Activated CD4-positive, alpha-beta memory T cell treated with anti-CD3 and anti-CD28 coated beads for 36 hours (primary cell): ENCODE data around the gene TFCP2. TPM values are rescaled to one million over a fixed set of nuclear protein-coding genes. Genes with fewer than 3 reads are reported as not detected.

Experiments used
- CTCF ChIA-PET: fragments of 350-600 bp; sonication (Branson Sonifier 250); formaldehyde crosslinking; loops from one replicate; lab custom pipeline; 2021; ENCODE audit warnings: antibody characterized with exemption, inconsistent platforms; lab: Charles Lee
- POLR2A ChIA-PET: fragments of 350-600 bp; sonication (Branson Sonifier 250); formaldehyde crosslinking; loops from one replicate; lab custom pipeline; 2021; ENCODE audit warnings: antibody characterized with exemption; lab: Charles Lee
- DNase-seq: peaks from one replicate; pipeline ENCODE4 v3.0.0-alpha.2; 2020
- H3K27ac Mint-ChIP-seq: one replicate; pipeline ENCODE4 v1.8.0; 2021; ENCODE audit warnings: mixed read lengths
- H3K27me3 Mint-ChIP-seq: one replicate; pipeline ENCODE4 v1.8.0; 2021; ENCODE audit warnings: mixed read lengths
- H3K36me3 Mint-ChIP-seq: one replicate; pipeline ENCODE4 v1.8.0; 2021; ENCODE audit warnings: mixed read lengths
- H3K4me1 Mint-ChIP-seq: one replicate; pipeline ENCODE4 v1.8.0; 2021; ENCODE audit warnings: low read depth, mixed read lengths
- H3K4me3 Mint-ChIP-seq: one replicate; pipeline ENCODE4 v1.8.0; 2021; ENCODE audit warnings: mild to moderate bottlenecking, mixed read lengths
- H3K9me3 Mint-ChIP-seq: one replicate; pipeline ENCODE4 v1.8.0; 2021; ENCODE audit warnings: mixed read lengths
- intact Hi-C: fragments of 100-400 bp; cut with micrococcal nuclease; formaldehyde crosslinking; loops from one replicate; pipeline ENCODE4 v1.15.1; 2023
- total RNA-seq, 2 experiments: library from RNA; stranded (reverse); gene quantifications; one replicate each; pipeline ENCODE4 v1.2.3, GENCODE V29; 2021

TFCP2 gene
- total RNA-seq, 2 experiments from 2014 or later, result 32.0 to 34.1 TPM

DNA sequence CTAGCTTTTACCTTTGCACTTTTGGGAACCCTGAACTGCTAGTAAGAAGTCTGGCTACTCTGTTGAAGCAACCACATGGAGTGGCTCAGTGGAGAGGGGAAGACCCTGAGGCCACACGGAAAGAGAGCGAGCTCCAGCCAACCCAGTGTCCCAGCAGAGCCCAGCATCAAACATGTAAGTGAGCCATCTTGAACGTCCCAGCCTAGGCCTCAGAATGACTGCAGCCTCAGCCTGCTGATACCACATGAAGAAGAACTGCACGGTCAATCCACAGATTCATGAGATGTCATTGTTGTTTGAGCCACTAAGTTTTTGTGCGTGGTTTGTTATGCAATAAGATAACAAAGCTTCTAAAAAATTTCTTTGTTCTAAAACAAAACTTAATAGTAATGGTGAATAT lies 40.2 kb downstream of the TFCP2 start:
- no peak for DNase-seq
- H3K36me3 Mint-ChIP-seq, result no peaks in the 10 kb centered on the region
- no peaks in the 10 kb centered on the region for H3K27me3 Mint-ChIP-seq
- intact Hi-C loops, result no loop called here
- no peaks in the 10 kb centered on the region for H3K9me3 Mint-ChIP-seq
- H3K27ac Mint-ChIP-seq, result no peak overlapping the region
- ChIA-PET POLR2A (no interaction called here), CTCF (no interaction called here)
- peaks cover 4% of the 10 kb centered on the region for H3K4me1 Mint-ChIP-seq
- no peak overlapping the region for H3K4me3 Mint-ChIP-seq

- H3K4me3 Mint-ChIP-seq, result no peak overlapping the region
- H3K27ac Mint-ChIP-seq, result no peak overlapping the region
- H3K9me3 Mint-ChIP-seq, result no peaks in the 10 kb centered on the region
- peaks cover 6% of the 10 kb centered on the region for H3K4me1 Mint-ChIP-seq
- CTCF ChIA-PET, result no interaction called here
- DNase-seq, result no peak
- intact Hi-C loops, result no loop called here
- H3K36me3 Mint-ChIP-seq, result no peaks in the 10 kb centered on the region
- POLR2A ChIA-PET, result no interaction called here
- no peaks in the 10 kb centered on the region for H3K27me3 Mint-ChIP-seq
Measured at GRCh38 chr12:51131745-51132521, 41.0 kb downstream of the TFCP2 start.

DNA sequence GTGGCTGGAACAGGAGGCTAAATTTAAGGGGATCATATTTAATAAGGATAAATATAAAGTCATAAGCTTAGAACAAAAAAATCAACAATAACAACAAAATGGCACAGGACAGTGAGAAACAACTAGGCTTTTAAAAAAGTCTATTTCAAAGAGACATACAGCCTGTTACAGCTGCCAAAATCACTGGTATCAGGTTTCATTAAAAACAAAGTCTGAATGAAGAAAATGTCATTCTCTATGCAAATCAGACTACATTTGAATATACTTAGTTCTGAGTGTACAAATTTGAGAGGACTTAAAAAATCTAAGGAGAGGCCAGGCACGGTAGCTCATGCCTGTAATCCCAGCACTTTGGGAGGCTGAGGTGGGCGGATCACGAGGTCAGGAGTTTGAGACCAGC lies 44.0 kb downstream of the TFCP2 start:
- no peak for DNase-seq
- intact Hi-C loops, result no loop called here
- Mint-ChIP-seq H3K4me1 (peaks cover 7% of the 10 kb centered on the region), H3K36me3 (peaks cover 11% of the 10 kb centered on the region), H3K9me3 (no peaks in the 10 kb centered on the region), H3K4me3 (no peak overlapping the region), H3K27me3 (no peaks in the 10 kb centered on the region), H3K27ac (no peak overlapping the region)
- ChIA-PET POLR2A (no interaction called here), CTCF (no interaction called here)

DNA sequence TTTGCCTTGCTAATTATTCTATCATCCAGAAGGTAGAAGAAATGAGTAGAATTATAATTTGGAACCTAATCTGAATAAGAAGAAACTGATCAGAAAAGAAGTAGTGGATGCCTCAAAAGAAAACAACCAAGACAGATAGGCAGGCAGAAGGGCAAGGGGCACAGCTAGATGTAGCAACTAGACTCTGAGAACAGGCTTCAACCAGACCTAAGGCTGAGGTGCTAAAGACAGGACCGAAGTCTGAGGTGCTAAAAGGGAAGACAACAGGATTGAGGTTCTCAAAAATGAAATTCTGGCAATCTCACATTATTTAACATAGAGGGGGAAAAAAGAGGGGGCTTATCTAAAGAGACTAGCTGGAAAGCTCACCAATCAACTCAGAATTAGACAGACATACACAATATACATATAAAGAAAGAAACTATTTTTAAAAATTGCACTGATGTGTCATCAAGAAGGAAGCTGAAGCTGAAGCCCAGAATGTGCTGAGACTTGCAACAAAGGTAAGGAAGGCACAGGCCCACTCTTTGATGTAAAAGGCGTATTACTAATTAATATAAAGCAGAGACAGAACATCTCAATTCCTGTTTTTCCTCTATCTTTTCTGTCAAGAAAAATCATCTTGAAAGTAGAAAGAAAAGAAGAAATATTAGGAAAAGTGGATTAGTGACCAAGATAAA lies 45.7 kb downstream of the TFCP2 start:
- POLR2A ChIA-PET, result no interaction called here
- H3K36me3 Mint-ChIP-seq, result peaks cover 13% of the 10 kb centered on the region
- no peaks in the 10 kb centered on the region for H3K27me3 Mint-ChIP-seq
- CTCF ChIA-PET, result no interaction called here
- H3K4me3 Mint-ChIP-seq, result no peak overlapping the region
- H3K4me1 Mint-ChIP-seq, result peaks cover 7% of the 10 kb centered on the region
- no peaks in the 10 kb centered on the region for H3K9me3 Mint-ChIP-seq
- intact Hi-C loops, result no loop called here
- DNase-seq, result no peak
- H3K27ac Mint-ChIP-seq, result no peak overlapping the region

- Mint-ChIP-seq H3K9me3 (no peaks in the 10 kb centered on the region), H3K27me3 (no peaks in the 10 kb centered on the region), H3K27ac (no peak overlapping the region), H3K4me1 (peaks cover 3% of the 10 kb centered on the region), H3K36me3 (peaks cover 13% of the 10 kb centered on the region), H3K4me3 (no peak overlapping the region)
- DNase-seq, result no peak
- intact Hi-C loops, result no loop called here
- ChIA-PET CTCF (interaction anchor here (1.4 kb wide), 1 partner anchor 215 kb away, joined by 5 read pairs; no protein-coding TSS in a partner anchor), POLR2A (no interaction called here)
Measured at GRCh38 chr12:51126297-51126696, 46.6 kb downstream of the TFCP2 start.

DNA sequence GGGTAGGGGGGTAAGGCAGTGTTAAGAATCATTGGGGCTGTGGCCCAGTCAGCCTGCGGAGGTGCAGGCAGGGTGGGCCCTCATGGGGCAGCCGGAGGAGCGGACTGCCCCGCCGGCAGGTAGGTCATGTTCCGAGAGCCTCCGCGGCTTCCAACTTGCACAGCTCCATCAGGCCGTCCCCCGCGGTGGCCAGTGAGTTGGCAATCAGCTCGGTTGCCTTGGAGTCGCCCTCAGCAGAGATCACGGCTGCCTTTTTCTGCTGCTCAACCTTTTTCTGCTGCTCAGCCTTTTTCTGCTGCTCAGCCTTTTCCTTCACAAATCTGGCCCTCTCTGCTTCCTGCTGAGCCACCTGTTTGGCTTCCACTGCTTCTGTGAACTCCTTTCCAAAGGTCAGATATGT lies 48.4 kb downstream of the TFCP2 start:
- DNase-seq, result no peak
- Mint-ChIP-seq H3K9me3 (no peaks in the 10 kb centered on the region), H3K27ac (no peak overlapping the region), H3K27me3 (no peaks in the 10 kb centered on the region), H3K36me3 (peaks cover 13% of the 10 kb centered on the region), H3K4me3 (no peak overlapping the region), H3K4me1 (peaks cover 3% of the 10 kb centered on the region)
- intact Hi-C loops, result no loop called here
- ChIA-PET CTCF (interaction anchor here (0.5 to 0.7 kb wide), 2 partner anchors 16 to 937 kb away, joined by 3 read pairs; no protein-coding TSS in a partner anchor), POLR2A (no interaction called here)

DNA sequence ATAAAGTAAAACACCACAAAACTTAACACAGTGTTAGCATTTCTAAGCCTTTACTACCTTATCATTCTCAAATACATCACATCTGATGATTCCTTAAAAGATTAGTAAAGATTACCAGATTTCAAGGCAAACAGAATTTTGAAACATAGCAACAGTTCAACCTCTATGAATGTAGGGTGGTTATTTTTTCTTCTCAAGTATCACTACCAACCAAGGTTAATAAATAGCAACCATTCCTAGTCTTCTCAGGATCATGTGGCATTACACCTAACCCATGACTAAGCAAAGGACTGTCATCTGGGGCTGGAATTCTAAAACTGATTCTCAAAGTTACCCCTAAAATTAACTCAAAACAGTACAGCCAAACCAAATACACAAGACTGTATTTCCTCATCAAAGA lies 50.1 kb downstream of the TFCP2 start:
- Mint-ChIP-seq H3K4me1 (peaks cover 12% of the 10 kb centered on the region), H3K27ac (no peak overlapping the region), H3K36me3 (peaks cover 20% of the 10 kb centered on the region), H3K4me3 (no peak overlapping the region), H3K27me3 (no peaks in the 10 kb centered on the region), H3K9me3 (no peaks in the 10 kb centered on the region)
- no peak for DNase-seq
- POLR2A ChIA-PET, result no interaction called here
- intact Hi-C loops, result no loop called here
- CTCF ChIA-PET, result no interaction called here

DNA sequence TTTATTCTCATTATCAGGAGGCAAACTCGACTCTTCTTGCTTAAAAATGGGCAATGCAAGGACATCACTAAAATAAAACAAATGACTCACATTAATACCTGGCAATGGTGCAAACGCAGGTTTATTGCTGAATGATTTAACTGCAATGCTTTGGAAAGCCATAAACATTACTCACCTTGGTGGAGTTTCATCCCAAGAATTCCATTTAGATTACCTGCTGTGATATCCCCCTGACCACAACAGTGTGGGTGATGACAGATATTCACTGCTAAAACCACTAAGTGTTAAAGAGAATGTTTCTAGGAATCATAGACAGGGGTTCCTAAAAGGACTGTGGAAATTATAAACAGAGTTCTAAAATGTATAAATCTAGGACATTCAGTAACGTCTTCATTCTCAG lies 54.2 kb downstream of the TFCP2 start:
- Mint-ChIP-seq H3K27me3 (no peaks in the 10 kb centered on the region), H3K4me3 (no peak overlapping the region), H3K9me3 (no peaks in the 10 kb centered on the region), H3K36me3 (peaks cover 28% of the 10 kb centered on the region), H3K4me1 (peaks cover 8% of the 10 kb centered on the region), H3K27ac (peak overlapping the region; percentile 18)
- intact Hi-C loops, result no loop called here
- ChIA-PET CTCF (no interaction called here), POLR2A (no interaction called here)
- DNase-seq, result no peak

DNA sequence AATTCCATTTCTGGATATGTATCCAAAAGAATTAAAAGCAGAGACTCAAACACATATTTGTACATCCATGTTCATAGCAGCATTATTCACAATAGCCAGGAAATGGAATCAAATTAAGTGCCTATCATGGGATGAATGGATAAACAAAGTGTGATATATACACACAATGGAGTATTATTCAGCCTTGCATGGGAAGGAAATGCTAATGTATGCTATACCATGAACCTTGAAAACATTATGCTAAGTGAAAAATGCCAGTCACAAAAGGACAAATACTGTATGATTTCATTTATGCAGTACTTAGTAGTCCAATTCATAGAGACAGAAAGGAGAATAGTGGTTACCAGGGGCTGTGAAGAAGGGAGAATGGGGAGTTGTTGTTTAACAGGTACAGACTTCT lies 57.4 kb downstream of the TFCP2 start:
- ChIA-PET CTCF (no interaction called here), POLR2A (no interaction called here)
- no peaks in the 10 kb centered on the region for H3K27me3 Mint-ChIP-seq
- peaks cover 8% of the 10 kb centered on the region for H3K4me1 Mint-ChIP-seq
- intact Hi-C loops, result no loop called here
- H3K4me3 Mint-ChIP-seq, result no peak overlapping the region
- no peak for DNase-seq
- H3K36me3 Mint-ChIP-seq, result peaks cover 37% of the 10 kb centered on the region
- H3K9me3 Mint-ChIP-seq, result no peaks in the 10 kb centered on the region
- H3K27ac Mint-ChIP-seq, result no peak overlapping the region

DNA sequence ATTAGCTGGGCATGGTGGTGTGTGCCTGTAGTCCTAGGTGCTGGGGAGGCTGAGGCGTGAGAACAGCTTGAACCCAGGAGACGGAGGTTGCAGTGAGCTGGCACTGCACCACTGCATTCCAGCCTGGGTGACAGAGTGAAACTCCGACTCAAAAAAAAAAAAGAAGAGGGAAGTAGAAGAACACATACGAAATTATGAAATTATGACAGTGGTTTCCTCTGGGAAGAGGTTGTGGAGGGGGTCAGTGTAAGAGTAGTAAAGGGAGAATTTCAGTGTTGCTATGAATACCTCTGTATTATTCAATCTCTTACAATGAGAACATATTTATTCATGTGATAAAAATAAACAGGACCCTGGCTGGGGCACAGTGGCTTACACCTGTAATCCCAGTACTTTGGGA lies 64.8 kb downstream of the TFCP2 start:
- no peaks in the 10 kb centered on the region for H3K27me3 Mint-ChIP-seq
- no peak overlapping the region for H3K4me3 Mint-ChIP-seq
- intact Hi-C loops, result no loop called here
- CTCF ChIA-PET, result interaction anchor here (1.7 kb wide), 1 partner anchor 233 kb away, joined by 5 read pairs; no protein-coding TSS in a partner anchor
- no peak overlapping the region for H3K27ac Mint-ChIP-seq
- DNase-seq, result no peak
- H3K4me1 Mint-ChIP-seq, result peaks cover 9% of the 10 kb centered on the region
- H3K36me3 Mint-ChIP-seq, result peaks cover 36% of the 10 kb centered on the region
- POLR2A ChIA-PET, result interaction anchor here (0.8 kb wide), 1 partner anchor 24 kb away, joined by 3 read pairs; no protein-coding TSS in a partner anchor
- no peaks in the 10 kb centered on the region for H3K9me3 Mint-ChIP-seq

DNA sequence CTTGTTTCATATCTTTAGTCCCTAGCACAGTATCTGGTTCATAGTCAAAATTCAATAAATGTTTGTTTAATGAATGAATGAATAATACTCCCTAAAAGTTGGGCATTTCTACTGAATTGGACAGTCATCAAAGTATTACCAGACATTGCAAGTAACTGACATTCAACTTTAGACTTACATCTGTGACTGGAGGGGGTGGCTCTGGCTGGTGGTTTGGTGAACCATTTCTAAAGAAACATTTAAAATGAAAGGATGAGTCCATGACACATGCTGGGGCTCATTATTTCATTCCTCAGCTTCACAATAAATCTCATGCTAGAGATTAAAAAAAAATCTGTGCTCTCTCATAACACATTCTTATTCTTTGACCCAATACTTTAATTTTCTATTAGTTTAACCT lies 69.0 kb downstream of the TFCP2 start:
- Mint-ChIP-seq H3K4me1 (peaks cover 9% of the 10 kb centered on the region), H3K9me3 (no peaks in the 10 kb centered on the region), H3K27ac (peak overlapping the region; percentile 69), H3K27me3 (no peaks in the 10 kb centered on the region), H3K36me3 (peaks cover 36% of the 10 kb centered on the region), H3K4me3 (no peak overlapping the region)
- ChIA-PET POLR2A (no interaction called here), CTCF (interaction anchor here (1.3 kb wide), 1 partner anchor 149 kb away, joined by 3 read pairs; no protein-coding TSS in a partner anchor)
- DNase-seq, result peak; percentile 51
- intact Hi-C loops, result no loop called here

- CTCF ChIA-PET, result no interaction called here
- H3K9me3 Mint-ChIP-seq, result no peaks in the 10 kb centered on the region
- peaks cover 3% of the 10 kb centered on the region for H3K4me1 Mint-ChIP-seq
- intact Hi-C loops, result no loop called here
- H3K27me3 Mint-ChIP-seq, result no peaks in the 10 kb centered on the region
- peaks cover 40% of the 10 kb centered on the region for H3K36me3 Mint-ChIP-seq
- no peak overlapping the region for H3K4me3 Mint-ChIP-seq
- no peak overlapping the region for H3K27ac Mint-ChIP-seq
- POLR2A ChIA-PET, result interaction anchor here (0.7 kb wide), 1 partner anchor 910 kb away, joined by 3 read pairs; no protein-coding TSS in a partner anchor
- DNase-seq, result no peak
Measured at GRCh38 chr12:51098611-51099010, 74.3 kb downstream of the TFCP2 start.
